Measurements from ENCODE around the gene PLEKHM3. TPM values are rescaled to one million over a fixed set of nuclear protein-coding genes. Genes with fewer than 3 reads are reported as not detected.

PLEKHM3 gene
- total and polyA plus RNA-seq, 2 donors (not counting 1 experiment from before 2014, with no cell fraction given), result 5.3 to 20.1 TPM

DNA sequence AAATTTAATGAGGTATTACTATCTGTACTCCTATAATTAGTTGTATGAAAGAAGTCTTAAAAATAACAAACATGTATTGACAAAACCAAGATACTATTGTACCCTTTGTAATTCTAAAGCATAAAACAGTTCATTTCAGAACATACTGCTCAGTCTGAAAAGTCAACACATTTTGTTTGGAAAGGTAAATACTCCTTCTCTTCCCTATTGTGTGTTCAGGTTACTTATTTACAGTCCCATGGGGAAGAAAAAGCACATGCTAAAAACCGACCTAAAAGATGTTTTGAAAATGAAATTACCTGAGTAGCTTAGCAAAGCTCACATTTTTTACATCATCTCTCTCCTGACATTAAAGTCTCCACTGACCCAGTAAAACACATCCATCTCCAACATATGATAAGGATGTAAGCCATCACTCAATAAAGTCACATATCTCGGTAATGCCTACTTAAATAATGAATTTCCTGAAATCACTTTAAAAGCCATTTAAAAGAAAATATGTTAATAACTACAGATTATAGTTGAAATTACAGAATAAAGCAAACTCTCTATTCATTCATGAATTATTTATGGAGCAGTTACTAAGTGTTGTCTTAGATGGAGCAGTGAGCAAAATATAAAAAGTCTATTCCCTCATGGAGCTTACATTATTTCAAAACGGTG is 180.0 kb downstream of the PLEKHM3 start:
- Histone ChIP-seq H3K4me2 (ENCODE audit: extremely low read depth, insufficient read depth, low read length) (no peak overlapping the region), H4K20me1 (ENCODE audit: control insufficient read depth, extremely low read depth, insufficient read depth, low read length) (no peaks in the 10 kb centered on the region), H3K79me2 (ENCODE audit: control insufficient read depth, insufficient read depth, low read length) (no peaks in the 10 kb centered on the region), H3K27ac (ENCODE audit: insufficient read depth, low read length) (no peak overlapping the region), H3K36me3 (ENCODE audit: control insufficient read depth, insufficient read depth, low read length) (no peaks in the 10 kb centered on the region), H3K4me3 (replicated peaks in 1 of 4; ENCODE audit: control extremely low read depth in 1 of 4, insufficient read depth in 1 of 4, low read depth in 3 of 4, low read length in 4 of 4) (no peak overlapping the region), H3K27me3 (ENCODE audit: control insufficient read depth, insufficient read depth, low read length) (no peaks in the 10 kb centered on the region), H3K4me1 (ENCODE audit: control insufficient read depth, extremely low read depth, insufficient read depth, low read length) (no peaks in the 10 kb centered on the region), H3K9ac (ENCODE audit: insufficient read depth, low read length) (no peak overlapping the region), H2AFZ (ENCODE audit: low read length) (no peak overlapping the region), H3K9me3 (ENCODE audit: control insufficient read depth, insufficient read depth, low read depth, low read length) (no peaks in the 10 kb centered on the region)
- no peak for TF ChIP-seq EZH2 (IDR thresholded peaks at IDR 0.05; ENCODE audit: low read length, missing control alignments)
- TF ChIP-seq, protein P1, sequence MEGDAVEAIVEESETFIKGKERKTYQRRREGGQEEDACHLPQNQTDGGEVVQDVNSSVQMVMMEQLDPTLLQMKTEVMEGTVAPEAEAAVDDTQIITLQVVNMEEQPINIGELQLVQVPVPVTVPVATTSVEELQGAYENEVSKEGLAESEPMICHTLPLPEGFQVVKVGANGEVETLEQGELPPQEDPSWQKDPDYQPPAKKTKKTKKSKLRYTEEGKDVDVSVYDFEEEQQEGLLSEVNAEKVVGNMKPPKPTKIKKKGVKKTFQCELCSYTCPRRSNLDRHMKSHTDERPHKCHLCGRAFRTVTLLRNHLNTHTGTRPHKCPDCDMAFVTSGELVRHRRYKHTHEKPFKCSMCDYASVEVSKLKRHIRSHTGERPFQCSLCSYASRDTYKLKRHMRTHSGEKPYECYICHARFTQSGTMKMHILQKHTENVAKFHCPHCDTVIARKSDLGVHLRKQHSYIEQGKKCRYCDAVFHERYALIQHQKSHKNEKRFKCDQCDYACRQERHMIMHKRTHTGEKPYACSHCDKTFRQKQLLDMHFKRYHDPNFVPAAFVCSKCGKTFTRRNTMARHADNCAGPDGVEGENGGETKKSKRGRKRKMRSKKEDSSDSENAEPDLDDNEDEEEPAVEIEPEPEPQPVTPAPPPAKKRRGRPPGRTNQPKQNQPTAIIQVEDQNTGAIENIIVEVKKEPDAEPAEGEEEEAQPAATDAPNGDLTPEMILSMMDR (conservative IDR thresholded peaks at IDR 0.05 in 1 of 2, IDR thresholded peaks at IDR 0.05 in 1 of 2; ENCODE audit: low read depth in 1 of 2, low read length in 2 of 2), result no peak
- no peak for DNase-seq (ENCODE audit: low read depth in 2 of 2)

DNA sequence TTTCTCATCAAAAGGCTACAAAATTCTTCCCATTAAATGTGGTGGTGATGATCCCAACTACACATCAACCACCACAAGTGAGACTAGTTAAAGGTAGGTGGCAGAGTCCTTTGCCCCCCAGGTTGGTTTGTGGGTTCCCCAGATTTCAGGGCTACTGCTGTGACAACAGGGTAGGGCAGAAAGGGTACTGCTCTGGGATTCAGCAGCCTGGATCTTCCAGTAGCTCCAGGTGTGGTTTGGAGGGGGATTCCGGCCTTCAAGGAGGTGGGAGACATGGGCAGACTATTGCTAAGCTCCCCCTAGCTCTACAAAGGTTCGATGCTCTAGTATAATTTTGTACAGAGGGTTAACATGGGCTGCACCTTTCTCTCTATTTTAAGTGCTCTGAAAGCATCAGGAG is 180.7 kb downstream of the PLEKHM3 start:
- Histone ChIP-seq H3K4me2 (ENCODE audit: extremely low read depth, insufficient read depth, low read length) (no peak overlapping the region), H3K36me3 (ENCODE audit: control insufficient read depth, insufficient read depth, low read length) (no peaks in the 10 kb centered on the region), H3K27me3 (ENCODE audit: control insufficient read depth, insufficient read depth, low read length) (no peaks in the 10 kb centered on the region), H4K20me1 (ENCODE audit: control insufficient read depth, extremely low read depth, insufficient read depth, low read length) (no peaks in the 10 kb centered on the region), H3K27ac (ENCODE audit: insufficient read depth, low read length) (no peak overlapping the region), H3K4me3 (replicated peaks in 1 of 4; ENCODE audit: control extremely low read depth in 1 of 4, insufficient read depth in 1 of 4, low read depth in 3 of 4, low read length in 4 of 4) (no peak overlapping the region), H3K9ac (ENCODE audit: insufficient read depth, low read length) (no peak overlapping the region), H3K4me1 (ENCODE audit: control insufficient read depth, extremely low read depth, insufficient read depth, low read length) (no peaks in the 10 kb centered on the region), H2AFZ (ENCODE audit: low read length) (no peak overlapping the region), H3K9me3 (ENCODE audit: control insufficient read depth, insufficient read depth, low read depth, low read length) (no peaks in the 10 kb centered on the region), H3K79me2 (ENCODE audit: control insufficient read depth, insufficient read depth, low read length) (no peaks in the 10 kb centered on the region)
- DNase-seq (ENCODE audit: low read depth in 2 of 2), result no peak
- TF ChIP-seq EZH2 (IDR thresholded peaks at IDR 0.05; ENCODE audit: low read length, missing control alignments), result no peak

DNA sequence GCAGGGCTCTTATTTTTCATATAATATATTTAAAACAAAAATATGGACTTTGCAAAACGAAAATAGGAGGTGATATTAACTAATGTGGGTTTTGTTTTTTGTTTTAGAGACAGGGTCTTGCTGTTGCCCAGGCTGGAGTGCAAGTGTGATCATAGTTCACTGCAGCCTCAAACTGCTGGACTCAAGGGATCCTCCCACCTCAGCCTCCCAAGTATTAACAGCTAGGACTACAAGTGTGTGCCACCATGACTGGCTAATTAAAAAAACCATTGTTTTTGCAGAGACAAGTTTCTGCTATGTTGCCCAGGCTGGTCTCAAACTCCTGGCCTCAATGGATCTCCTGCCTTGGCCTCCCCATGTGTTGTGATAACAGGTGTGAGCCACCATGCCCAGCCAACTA is 185.2 kb downstream of the PLEKHM3 start:
- Histone ChIP-seq H3K4me2 (ENCODE audit: extremely low read depth, insufficient read depth, low read length) (no peak overlapping the region), H3K9me3 (ENCODE audit: control insufficient read depth, insufficient read depth, low read depth, low read length) (no peaks in the 10 kb centered on the region), H3K4me1 (ENCODE audit: control insufficient read depth, extremely low read depth, insufficient read depth, low read length) (peaks cover 2% of the 10 kb centered on the region), H4K20me1 (ENCODE audit: control insufficient read depth, extremely low read depth, insufficient read depth, low read length) (no peaks in the 10 kb centered on the region), H3K36me3 (ENCODE audit: control insufficient read depth, insufficient read depth, low read length) (no peaks in the 10 kb centered on the region), H3K4me3 (replicated peaks in 1 of 4; ENCODE audit: control extremely low read depth in 1 of 4, insufficient read depth in 1 of 4, low read depth in 3 of 4, low read length in 4 of 4) (no peak overlapping the region), H2AFZ (ENCODE audit: low read length) (no peak overlapping the region), H3K9ac (ENCODE audit: insufficient read depth, low read length) (no peak overlapping the region), H3K79me2 (ENCODE audit: control insufficient read depth, insufficient read depth, low read length) (no peaks in the 10 kb centered on the region), H3K27me3 (ENCODE audit: control insufficient read depth, insufficient read depth, low read length) (no peaks in the 10 kb centered on the region), H3K27ac (ENCODE audit: insufficient read depth, low read length) (no peak overlapping the region)
- no peak for DNase-seq (ENCODE audit: low read depth in 2 of 2)
- TF ChIP-seq, protein P1 (conservative IDR thresholded peaks at IDR 0.05 in 1 of 2, IDR thresholded peaks at IDR 0.05 in 1 of 2; ENCODE audit: low read depth in 1 of 2, low read length in 2 of 2), result no peak
- TF ChIP-seq EZH2 (IDR thresholded peaks at IDR 0.05; ENCODE audit: low read length, missing control alignments), result no peak

Measured in fibroblast of lung (primary cell).